AG09319 (cell line): Measurements from ENCODE around the gene TCN2.

ENCODE experiments used
- DNase-seq: peaks from one replicate; pipeline ENCODE4 v3.0.0-alpha.2; 2010; ENCODE audit warnings: low read depth; ENCODE audit errors: extremely low read depth
- TF ChIP-seq, protein P1 (sequence below): IDR thresholded peaks from 2 replicates; pipeline ENCODE4 v1.5.1; 2011; ENCODE audit warnings: low read depth, mild to moderate bottlenecking, inconsistent platforms, low read length, moderate library complexity

TCN2 gene

DNA sequence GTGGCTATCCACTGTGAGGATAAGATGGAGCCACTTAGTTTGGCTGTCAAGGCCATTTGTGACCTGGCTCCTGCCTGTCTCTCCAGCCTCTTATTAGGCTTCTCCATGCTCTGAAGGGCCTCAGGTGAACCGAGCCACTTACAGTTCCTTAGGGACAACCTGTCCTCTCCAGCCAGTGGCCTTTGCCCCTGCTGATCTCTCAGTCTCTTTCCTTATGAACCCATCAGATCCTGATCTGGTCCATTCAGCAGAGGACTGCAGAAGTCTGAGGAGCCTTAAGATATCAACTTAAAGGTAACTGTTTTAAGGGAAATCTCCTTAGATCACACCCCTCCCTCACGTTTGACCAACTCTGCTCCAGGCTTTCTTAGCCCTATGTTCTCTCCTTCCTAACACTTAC lies 58.3 kb downstream of the TCN2 start:
- TF ChIP-seq, protein P1, sequence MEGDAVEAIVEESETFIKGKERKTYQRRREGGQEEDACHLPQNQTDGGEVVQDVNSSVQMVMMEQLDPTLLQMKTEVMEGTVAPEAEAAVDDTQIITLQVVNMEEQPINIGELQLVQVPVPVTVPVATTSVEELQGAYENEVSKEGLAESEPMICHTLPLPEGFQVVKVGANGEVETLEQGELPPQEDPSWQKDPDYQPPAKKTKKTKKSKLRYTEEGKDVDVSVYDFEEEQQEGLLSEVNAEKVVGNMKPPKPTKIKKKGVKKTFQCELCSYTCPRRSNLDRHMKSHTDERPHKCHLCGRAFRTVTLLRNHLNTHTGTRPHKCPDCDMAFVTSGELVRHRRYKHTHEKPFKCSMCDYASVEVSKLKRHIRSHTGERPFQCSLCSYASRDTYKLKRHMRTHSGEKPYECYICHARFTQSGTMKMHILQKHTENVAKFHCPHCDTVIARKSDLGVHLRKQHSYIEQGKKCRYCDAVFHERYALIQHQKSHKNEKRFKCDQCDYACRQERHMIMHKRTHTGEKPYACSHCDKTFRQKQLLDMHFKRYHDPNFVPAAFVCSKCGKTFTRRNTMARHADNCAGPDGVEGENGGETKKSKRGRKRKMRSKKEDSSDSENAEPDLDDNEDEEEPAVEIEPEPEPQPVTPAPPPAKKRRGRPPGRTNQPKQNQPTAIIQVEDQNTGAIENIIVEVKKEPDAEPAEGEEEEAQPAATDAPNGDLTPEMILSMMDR, result no peak
- DNase-seq, result no peak

DNA sequence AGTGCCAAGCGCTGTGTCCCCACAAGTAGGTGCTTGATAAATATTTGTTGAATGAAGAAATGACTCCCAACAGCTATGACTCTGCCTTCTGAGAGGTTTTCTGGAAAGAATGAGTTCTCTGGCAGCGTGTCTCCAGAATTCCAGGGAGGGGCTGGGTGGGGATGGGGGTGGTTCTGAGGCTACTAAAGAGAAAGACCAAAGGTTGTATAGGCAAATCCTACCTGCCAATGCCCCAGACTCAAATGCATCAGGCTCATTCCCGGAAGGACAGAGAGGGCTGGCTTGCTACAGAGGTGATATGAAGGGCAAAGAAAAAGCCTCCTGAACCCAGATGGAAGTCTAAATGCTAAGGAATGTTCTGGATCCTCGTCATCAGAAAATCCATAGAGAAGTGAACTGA lies 58.8 kb downstream of the TCN2 start:
- TF ChIP-seq, protein P1, result no peak
- DNase-seq, result no peak

DNA sequence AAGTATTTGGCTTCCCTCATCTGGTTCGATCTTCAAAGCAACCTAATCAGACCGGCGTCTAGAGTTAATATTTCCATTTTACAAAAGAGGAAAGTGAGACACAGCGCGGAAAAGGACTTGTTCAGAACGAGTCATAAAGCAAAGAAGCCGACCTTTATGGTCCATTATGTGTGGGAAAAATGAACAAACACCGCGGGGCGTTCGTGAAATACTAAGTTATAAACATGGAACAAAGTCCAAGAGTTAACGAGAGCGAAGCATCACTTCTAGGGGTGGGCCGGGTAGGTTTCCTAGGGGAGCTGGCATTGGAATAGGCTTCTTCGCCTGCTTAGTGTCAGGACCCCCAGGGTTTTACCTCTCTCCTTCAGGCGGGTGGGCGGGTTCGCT lies 60.1 kb downstream of the TCN2 start:
- TF ChIP-seq, protein P1, result no peak
- no peak for DNase-seq

DNA sequence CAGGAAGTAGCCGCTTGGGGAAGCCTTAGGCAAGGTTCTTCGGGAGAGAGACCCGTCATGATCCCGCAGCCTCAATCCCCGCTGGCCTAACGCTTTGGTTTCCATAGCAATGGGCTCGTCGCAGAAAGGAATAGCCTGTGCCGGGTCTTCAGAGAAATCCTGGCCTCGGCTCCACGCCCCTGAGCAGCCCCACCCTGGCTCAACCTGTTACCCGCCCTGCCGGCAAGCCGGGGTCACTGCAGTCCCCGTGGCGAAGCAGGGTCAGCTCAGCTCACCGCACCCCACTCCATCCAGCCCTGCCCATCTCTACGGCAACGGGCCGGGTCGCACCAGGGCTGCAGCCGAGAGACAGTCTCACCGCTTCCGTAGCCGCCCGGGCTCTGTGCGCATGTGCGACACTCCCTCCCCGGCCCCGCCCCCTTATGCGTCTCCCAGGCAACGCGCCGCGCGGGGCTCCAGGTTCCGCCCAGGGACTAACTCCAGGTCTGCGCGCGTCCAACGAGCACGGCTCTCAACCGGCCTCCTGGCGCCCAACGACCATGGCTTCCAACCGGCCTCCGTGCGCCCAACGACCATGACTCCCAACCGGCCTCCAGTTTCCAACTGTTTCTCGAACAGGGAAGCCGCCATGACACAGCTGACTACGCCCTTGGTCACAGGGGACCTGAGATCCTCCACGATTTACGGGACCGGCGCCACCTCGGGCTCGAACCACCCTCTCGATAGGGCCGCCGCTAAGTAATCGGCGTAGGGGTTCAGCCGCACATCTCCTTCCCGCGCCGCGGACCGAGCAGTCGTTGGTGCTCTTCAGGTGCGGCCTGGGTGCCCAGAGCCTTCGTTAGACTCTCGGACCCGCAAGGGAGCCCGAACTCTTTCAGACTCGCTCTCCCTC lies 60.8 kb downstream of the TCN2 start, which contains the start of gene DUSP18:
TSS of gene DUSP18 (minus strand) at position 382 of the 892 bp plus-strand sequence. CDS start 3,872 bp downstream, outside the sequence.
- TF ChIP-seq, protein P1, result peak; percentile 30
- DNase-seq, result peak; percentile 74

DNA sequence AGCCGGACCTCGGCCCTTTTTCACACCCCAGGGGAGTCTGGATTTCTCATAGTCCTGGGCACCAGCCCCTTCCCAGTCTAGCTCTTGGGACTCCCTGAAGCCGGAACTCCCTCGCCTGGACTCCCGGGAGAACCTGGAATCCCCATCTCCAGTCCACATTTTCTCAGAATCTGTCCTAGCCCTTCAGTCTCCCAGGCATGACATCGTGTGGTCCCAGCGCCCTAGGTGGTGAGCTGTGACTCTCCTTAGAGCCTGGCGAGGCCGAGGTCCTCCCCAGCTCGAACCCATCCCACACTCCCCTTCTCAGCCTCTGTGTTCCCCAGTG lies 61.4 kb downstream of the TCN2 start:
- no peak for DNase-seq
- TF ChIP-seq, protein P1, result no peak

DNA sequence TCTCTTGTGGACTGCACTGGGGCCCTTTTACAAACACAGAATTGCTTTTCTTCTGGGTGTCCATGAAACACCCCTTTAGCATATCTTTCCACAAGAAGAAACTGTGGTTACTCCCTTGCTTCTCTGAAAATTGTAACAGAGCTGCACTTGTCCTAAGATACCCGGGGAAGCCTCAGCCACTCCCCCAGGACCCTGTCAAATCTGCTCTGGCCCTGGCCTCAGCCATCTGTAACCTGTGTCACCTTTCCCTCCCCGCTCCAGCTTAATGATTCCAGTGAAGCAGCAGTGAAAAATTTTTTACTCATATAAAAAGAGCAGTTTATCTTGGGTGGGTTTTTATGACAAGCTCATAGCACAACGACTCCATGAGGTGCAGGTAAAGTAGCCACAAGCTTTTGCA lies 64.1 kb downstream of the TCN2 start:
- TF ChIP-seq, protein P1, result no peak
- DNase-seq, result no peak

DNA sequence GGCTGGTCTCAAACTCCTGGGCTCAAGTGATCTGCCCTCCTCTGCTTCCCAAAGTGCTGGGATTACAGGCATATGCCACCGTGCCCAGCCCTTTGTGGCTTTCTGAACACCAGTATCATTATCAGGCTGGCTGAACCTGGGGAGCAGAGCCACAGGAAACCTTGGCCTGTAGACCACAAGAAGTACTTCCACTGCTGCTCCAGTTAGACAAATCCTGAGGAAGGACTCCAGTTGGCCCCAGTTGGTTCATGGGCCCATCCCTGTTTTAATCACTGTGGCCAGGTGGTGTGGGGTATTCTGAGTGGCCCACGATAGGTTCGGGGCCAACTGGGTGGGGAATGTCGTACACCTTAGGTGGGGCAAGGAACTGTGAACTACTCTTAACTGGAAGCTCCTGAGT lies 66.2 kb downstream of the TCN2 start:
- TF ChIP-seq, protein P1, result no peak
- no peak for DNase-seq
